ENCODE data around the gene ARFGEF2. TPM values are rescaled to one million over a fixed set of nuclear protein-coding genes. Genes with fewer than 3 reads are reported as not detected.
"Not testable (repeated sequence)": the region's sequence is repeated elsewhere in the genome, so short reads cannot be mapped to it uniquely, and the experiment has no call there.

ARFGEF2 gene
- total and polyA plus RNA-seq, 2 experiments from 2014 or later: 10.9 to 48.0 TPM

DNA sequence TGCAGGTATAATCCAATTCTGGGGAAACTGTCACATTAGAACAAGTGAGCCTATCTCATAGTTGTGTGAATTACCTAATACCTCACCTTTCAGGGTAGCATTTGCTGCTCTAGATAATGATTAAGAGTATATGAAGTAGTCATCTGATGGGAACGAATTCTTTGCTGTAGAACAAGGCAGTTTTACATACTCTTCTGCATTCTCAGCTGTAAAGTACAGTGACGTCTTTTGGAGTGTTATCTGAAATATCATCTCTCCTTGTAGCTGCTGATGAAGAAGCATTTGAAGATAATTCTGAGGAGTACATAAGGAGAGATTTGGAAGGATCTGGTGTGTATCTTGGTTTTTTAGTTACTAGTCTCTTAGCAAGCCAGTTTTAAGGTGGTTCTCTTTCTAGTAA, 153.0 kb downstream of the ARFGEF2 start:
- Histone ChIP-seq H3K4me1 (ENCODE audit: insufficient read depth) (no peaks in the 10 kb centered on the region), H3K9me2 (replicated peaks; ENCODE audit: insufficient read depth) (no peaks in the 10 kb centered on the region), H3K36me3 (replicated peaks; ENCODE audit: insufficient read depth, low read depth) (no peaks in the 10 kb centered on the region), H3K4me2 (no peak overlapping the region), H2AFZ (no peak overlapping the region), H3K4me3 (no peak overlapping the region), H3K27me3 (no peaks in the 10 kb centered on the region), H3K27ac (no peak overlapping the region), H3K9me3 (ENCODE audit: low read depth) (no peaks in the 10 kb centered on the region), H4K20me1 (ENCODE audit: insufficient read depth, poor library complexity, severe bottlenecking) (no peaks in the 10 kb centered on the region), H3K79me2 (no peaks in the 10 kb centered on the region)
- TF ChIP-seq EZH2phosphoT487 (IDR thresholded peaks at IDR 0.05; ENCODE audit: low read depth, severe bottlenecking, unreplicated experiment) (no peak), EZH2 (IDR thresholded peaks at IDR 0.05; ENCODE audit: borderline replicate concordance) (no peak)
- TF ChIP-seq, protein P1, sequence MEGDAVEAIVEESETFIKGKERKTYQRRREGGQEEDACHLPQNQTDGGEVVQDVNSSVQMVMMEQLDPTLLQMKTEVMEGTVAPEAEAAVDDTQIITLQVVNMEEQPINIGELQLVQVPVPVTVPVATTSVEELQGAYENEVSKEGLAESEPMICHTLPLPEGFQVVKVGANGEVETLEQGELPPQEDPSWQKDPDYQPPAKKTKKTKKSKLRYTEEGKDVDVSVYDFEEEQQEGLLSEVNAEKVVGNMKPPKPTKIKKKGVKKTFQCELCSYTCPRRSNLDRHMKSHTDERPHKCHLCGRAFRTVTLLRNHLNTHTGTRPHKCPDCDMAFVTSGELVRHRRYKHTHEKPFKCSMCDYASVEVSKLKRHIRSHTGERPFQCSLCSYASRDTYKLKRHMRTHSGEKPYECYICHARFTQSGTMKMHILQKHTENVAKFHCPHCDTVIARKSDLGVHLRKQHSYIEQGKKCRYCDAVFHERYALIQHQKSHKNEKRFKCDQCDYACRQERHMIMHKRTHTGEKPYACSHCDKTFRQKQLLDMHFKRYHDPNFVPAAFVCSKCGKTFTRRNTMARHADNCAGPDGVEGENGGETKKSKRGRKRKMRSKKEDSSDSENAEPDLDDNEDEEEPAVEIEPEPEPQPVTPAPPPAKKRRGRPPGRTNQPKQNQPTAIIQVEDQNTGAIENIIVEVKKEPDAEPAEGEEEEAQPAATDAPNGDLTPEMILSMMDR (IDR thresholded peaks at IDR 0.05; ENCODE audit: poor library complexity): no peak
- no peak for DNase-seq (ENCODE audit: low spot score)
- 91% methylated on average over 2 of the region's 2 CpGs for WGBS (ENCODE audit: low lambda C conversion rate, missing lambda C conversion rate)

DNA sequence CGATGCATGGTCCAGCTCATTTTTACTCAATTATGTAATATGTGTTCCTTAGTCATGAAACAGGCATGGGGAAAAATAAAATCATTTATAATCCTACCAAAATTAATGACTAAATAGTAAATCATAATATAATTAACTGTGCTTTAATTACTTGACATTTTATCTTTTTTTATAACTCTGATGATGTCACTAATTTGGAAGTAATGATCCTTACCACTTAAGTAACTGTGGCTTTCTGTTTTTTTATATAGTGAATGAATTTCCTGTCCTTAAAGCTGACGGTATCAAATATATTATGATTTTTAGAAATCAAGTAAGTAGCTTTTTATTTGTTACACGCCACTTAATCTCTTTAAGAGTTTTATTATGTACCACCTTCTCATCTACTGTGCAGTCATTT, 156.8 kb downstream of the ARFGEF2 start:
- no peak overlapping the region for H3K4me3 ChIP-seq
- H3K9me3 ChIP-seq (ENCODE audit: low read depth): no peaks in the 10 kb centered on the region
- H3K36me3 ChIP-seq (replicated peaks; ENCODE audit: insufficient read depth, low read depth): no peaks in the 10 kb centered on the region
- DNase-seq (ENCODE audit: low spot score): no peak
- H3K9me2 ChIP-seq (replicated peaks; ENCODE audit: insufficient read depth): no peaks in the 10 kb centered on the region
- H3K27ac ChIP-seq: no peak overlapping the region
- no peaks in the 10 kb centered on the region for H3K79me2 ChIP-seq
- no peak for TF ChIP-seq EZH2 (IDR thresholded peaks at IDR 0.05; ENCODE audit: borderline replicate concordance)
- TF ChIP-seq EZH2phosphoT487 (IDR thresholded peaks at IDR 0.05; ENCODE audit: low read depth, severe bottlenecking, unreplicated experiment): no peak
- TF ChIP-seq, protein P1 (IDR thresholded peaks at IDR 0.05; ENCODE audit: poor library complexity): no peak
- H3K27me3 ChIP-seq: no peaks in the 10 kb centered on the region
- no peak overlapping the region for H2AFZ ChIP-seq
- H3K4me2 ChIP-seq: no peak overlapping the region
- H3K4me1 ChIP-seq (ENCODE audit: insufficient read depth): no peaks in the 10 kb centered on the region
- WGBS (ENCODE audit: low lambda C conversion rate, missing lambda C conversion rate): 97% methylated on average over 3 of the region's 3 CpGs
- no peaks in the 10 kb centered on the region for H4K20me1 ChIP-seq (ENCODE audit: insufficient read depth, poor library complexity, severe bottlenecking)

DNA sequence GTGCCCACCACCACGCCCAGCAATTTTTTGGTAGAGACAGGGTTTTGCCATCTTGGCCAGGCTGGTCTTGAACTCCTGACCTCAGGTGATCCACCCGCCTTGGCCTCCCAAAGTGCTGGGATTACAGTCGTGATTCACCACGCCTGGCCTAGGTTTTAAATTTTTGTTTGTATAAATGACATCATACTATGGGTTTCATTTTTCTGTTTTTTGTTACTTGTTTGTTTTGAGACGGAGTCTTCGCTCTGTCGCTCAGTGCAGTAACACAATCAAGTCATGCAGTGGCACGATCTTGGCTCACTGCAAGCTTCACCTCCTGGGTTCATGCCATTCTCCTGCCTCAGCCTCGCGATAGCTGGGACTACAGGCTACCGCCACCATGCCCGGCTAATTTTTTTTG, 160.8 kb downstream of the ARFGEF2 start:
- H3K4me2 ChIP-seq; H3K27me3 ChIP-seq; DNase-seq (ENCODE audit: low spot score); H3K79me2 ChIP-seq; H2AFZ ChIP-seq; H3K4me1 ChIP-seq (ENCODE audit: insufficient read depth); H3K36me3 ChIP-seq (replicated peaks; ENCODE audit: insufficient read depth, low read depth); H3K4me3 ChIP-seq; H3K9me2 ChIP-seq (replicated peaks; ENCODE audit: insufficient read depth); H3K27ac ChIP-seq; H4K20me1 ChIP-seq (ENCODE audit: insufficient read depth, poor library complexity, severe bottlenecking); H3K9me3 ChIP-seq (ENCODE audit: low read depth): not testable (repeated sequence)
- 97% methylated on average over 12 of the region's 12 CpGs for WGBS (ENCODE audit: low lambda C conversion rate, missing lambda C conversion rate)

Small RNAs within 50 kb of the gene (small RNA-seq; reads per million reads assigned to genes)
- not detected for gene SNAP23P1

Other genes starting within 250 kb of the ARFGEF2 start
- gene PREX1, start 93.7 kb upstream of the ARFGEF2 start, total RNA-seq: 2.5 and 2.9 TPM in 2 replicates
- 1.8 and 2.6 TPM in 2 replicates for gene PREX1, start 93.7 kb upstream of the ARFGEF2 start, polyA plus RNA-seq
- 54.9 and 60.7 TPM in 2 replicates for gene CSE1L, start 124.6 kb downstream of the ARFGEF2 start, total RNA-seq
- gene CSE1L, start 124.6 kb downstream of the ARFGEF2 start, polyA plus RNA-seq: 27.3 and 34.3 TPM in 2 replicates